ENCODE data around the gene KIFAP3. TPM values are rescaled to one million over a fixed set of nuclear protein-coding genes. Genes with fewer than 3 reads are reported as not detected.

The KIFAP3 gene
- total RNA-seq (2022; extraction: Qiagen RNA extraction), result 11.0 to 13.7 TPM (median 13.0 TPM) in 5 replicates

GRCh38 chr1:170074250-170075157 is at the start of gene KIFAP3:
Gene KIFAP3 (minus strand): TSS chr1:170074695. CDS start chr1:170074467, 228 bp downstream.

GRCh38 chr1:169893645-169894423 is 180.7 kb downstream of the KIFAP3 start, which contains the start of gene SCYL3:
Gene SCYL3 (minus strand): TSS chr1:169893896. CDS start chr1:169888840, 5,056 bp downstream.

Other genes starting within 250 kb of the KIFAP3 start
- gene SCYL3, start 180.8 kb downstream of the KIFAP3 start, total RNA-seq (2022; extraction: Qiagen RNA extraction), result 2.6 to 3.1 TPM (median 3.0 TPM) in 5 replicates
- gene NTMT2, start 71.3 kb upstream of the KIFAP3 start, total RNA-seq (2022; extraction: Qiagen RNA extraction), result not detected in 5 replicates

All from A549 treated with dexamethasone at 1 μM for 4 hours (cell line).